Measurements from ENCODE around the gene MAEA.

The MAEA gene

DNA sequence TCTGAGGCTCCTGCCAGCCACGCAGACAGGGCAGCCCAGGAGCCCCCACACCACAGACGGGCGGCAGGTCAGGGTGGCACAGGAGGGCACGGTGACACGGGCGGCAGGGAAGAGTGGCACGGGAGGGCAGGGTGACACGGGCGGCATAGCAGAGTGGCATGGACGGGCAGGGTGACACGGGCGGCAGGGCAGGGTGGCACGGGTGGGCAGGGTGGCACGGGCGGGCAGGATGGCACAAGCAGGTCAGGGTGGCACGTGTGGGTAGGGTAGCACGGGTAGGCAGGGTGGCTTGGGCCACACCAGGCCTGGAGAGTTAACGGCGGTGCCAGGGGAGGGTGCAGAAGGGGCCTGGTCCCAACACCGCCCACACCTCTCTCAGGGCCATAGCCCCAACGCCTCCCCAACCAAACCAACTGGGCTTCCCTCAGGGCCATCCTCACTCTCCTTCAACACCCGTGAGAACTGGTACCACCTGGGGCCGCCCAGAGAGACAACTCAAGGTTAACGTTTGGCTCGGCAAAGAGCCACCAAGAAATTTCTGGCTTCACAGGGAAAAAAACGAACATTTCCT, 44.1 kb upstream of the MAEA start:
- H3K4me3 ChIP-seq (ENCODE audit: insufficient read depth, low read length, poor library complexity, severe bottlenecking), result no peak overlapping the region
- H3K4me2 ChIP-seq (ENCODE audit: low read depth, low read length, poor library complexity, severe bottlenecking), result peak overlapping the region; percentile 19
- H4K20me1 ChIP-seq (ENCODE audit: low read depth, low read length), result peaks cover 6% of the 10 kb centered on the region; the same call in 1 of the 2 replicates
- H3K36me3 ChIP-seq (ENCODE audit: low read length), result no peaks in the 10 kb centered on the region
- H3K9me2 ChIP-seq (replicated peaks; ENCODE audit: insufficient read depth, low read length), result no peaks in the 10 kb centered on the region
- H3K9me3 ChIP-seq (ENCODE audit: insufficient read depth, low read length), result no peaks in the 10 kb centered on the region
- TF ChIP-seq EZH2phosphoT487 (conservative IDR thresholded peaks at IDR 0.05; ENCODE audit: low read length) (no peak), CTCF (IDR thresholded peaks at IDR 0.05; ENCODE audit: insufficient read depth, low read length, poor library complexity, severe bottlenecking) (no peak)
- no peak overlapping the region for H3K27ac ChIP-seq (ENCODE audit: low read depth, low read length)
- no peaks in the 10 kb centered on the region for H3K27me3 ChIP-seq (ENCODE audit: low read length)
- H3K9ac ChIP-seq (ENCODE audit: low read length), result no peak overlapping the region
- H2AFZ ChIP-seq (ENCODE audit: low read depth, low read length, severe bottlenecking), result no peak overlapping the region
- peaks cover 87% of the 10 kb centered on the region for H3K79me2 ChIP-seq (ENCODE audit: insufficient read depth, low read length)
- no peaks in the 10 kb centered on the region for H3F3A ChIP-seq (ENCODE audit: insufficient read depth)

DNA sequence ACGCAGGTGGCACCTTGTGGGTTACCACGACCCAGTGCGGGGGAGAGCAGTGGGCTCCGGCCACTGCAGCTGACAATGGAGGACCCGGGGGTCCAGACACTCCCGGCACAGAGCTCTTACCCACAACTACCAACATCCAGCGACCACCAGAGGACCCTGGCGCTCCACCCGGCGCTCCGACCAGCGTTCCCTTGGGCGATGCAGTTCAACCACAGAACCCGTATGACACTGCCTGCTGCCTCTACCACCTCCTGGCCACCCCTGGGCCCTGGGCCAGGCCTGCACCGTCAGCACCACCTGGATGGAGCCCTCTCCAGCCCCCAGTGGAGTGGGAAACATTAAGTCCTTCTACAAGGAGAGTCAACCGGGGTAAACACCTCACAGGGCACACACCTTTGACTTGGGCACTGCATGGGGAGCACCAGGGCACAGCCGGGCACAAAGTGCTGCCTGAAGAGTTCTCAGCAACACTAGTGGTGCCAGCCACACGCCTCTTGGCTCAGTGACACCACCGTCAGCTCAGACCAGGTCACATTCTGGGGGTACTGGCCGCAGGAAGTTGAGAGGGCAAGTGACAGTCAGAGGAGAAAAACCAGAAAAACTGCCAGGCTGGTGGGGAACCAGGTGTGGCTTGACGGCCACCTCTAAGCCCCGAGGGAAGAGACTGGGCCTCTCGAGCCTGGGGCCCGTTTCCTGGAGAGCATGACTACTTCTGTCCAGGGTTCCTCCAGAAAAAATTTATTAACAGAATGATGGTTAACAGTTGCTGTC, 43.4 kb upstream of the MAEA start:
- Histone ChIP-seq H4K20me1 (ENCODE audit: low read depth, low read length) (peaks cover 6% of the 10 kb centered on the region; the same call in 1 of the 2 replicates), H3K9me3 (ENCODE audit: insufficient read depth, low read length) (no peaks in the 10 kb centered on the region), H3K27me3 (ENCODE audit: low read length) (no peaks in the 10 kb centered on the region), H3K27ac (ENCODE audit: low read depth, low read length) (peak overlapping the region; percentile 89), H3K9ac (ENCODE audit: low read length) (peak overlapping the region; percentile 100), H2AFZ (ENCODE audit: low read depth, low read length, severe bottlenecking) (no peak overlapping the region), H3K4me2 (ENCODE audit: low read depth, low read length, poor library complexity, severe bottlenecking) (peak overlapping the region; percentile 69), H3F3A (ENCODE audit: insufficient read depth) (no peaks in the 10 kb centered on the region), H3K4me3 (ENCODE audit: insufficient read depth, low read length, poor library complexity, severe bottlenecking) (peak overlapping the region; percentile 99), H3K79me2 (ENCODE audit: insufficient read depth, low read length) (peaks cover 80% of the 10 kb centered on the region), H3K9me2 (replicated peaks; ENCODE audit: insufficient read depth, low read length) (no peaks in the 10 kb centered on the region), H3K36me3 (ENCODE audit: low read length) (no peaks in the 10 kb centered on the region)
- TF ChIP-seq CTCF (IDR thresholded peaks at IDR 0.05; ENCODE audit: insufficient read depth, low read length, poor library complexity, severe bottlenecking) (no peak), EZH2phosphoT487 (conservative IDR thresholded peaks at IDR 0.05; ENCODE audit: low read length) (no peak)

DNA sequence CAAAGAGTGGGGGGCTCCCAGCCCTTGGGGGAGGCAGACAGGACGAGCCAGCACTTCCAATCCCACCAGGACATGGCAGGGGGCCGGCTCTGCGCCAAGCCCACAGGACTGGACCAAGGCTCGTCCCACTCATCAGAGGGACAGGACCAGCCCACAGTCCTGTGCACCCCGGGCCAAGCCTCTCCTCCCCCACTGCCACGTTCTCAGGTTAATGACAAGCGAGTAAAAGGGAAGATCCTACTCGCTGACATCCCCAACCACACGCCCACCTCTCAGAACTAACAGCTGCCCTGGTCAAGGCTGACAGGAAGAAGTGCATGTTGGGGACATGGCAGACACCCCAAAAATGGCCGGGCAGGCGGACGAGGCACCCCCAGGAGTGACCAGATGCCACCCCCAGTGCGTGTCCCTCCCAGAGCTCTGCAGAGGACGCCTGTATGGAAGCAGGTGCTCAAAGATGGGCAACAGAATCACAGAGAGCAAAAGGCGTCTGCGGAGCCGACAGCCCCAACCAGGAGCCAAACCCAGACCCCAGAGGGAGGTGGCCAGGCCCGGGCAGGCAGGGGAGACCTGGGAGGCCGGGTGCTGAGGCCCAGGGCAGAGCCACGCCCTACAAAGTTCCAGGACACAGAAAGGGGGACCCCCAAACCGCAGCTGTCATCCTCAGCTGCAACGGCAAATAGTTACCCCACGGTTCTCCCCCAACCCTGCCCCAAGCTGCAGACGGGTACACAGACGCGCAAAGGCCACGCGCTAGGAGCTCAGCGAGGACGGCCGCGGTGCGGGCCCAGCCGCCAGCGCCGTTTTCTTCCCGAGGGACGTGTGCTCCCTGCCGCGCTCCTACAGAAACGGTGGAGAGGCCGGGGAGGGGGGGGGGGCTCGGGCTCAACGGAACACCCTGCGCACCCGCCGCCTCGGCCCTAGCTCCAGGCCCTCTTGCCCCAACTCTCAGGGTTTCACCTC, 42.5 kb upstream of the MAEA start:
- H3F3A ChIP-seq (ENCODE audit: insufficient read depth), result no peaks in the 10 kb centered on the region
- peaks cover 6% of the 10 kb centered on the region; the same call in 1 of the 2 replicates for H4K20me1 ChIP-seq (ENCODE audit: low read depth, low read length)
- H2AFZ ChIP-seq (ENCODE audit: low read depth, low read length, severe bottlenecking), result no peak overlapping the region
- H3K9ac ChIP-seq (ENCODE audit: low read length), result peak overlapping the region; percentile 100
- H3K4me3 ChIP-seq (ENCODE audit: insufficient read depth, low read length, poor library complexity, severe bottlenecking), result peak overlapping the region; percentile 99
- peaks cover 71% of the 10 kb centered on the region for H3K79me2 ChIP-seq (ENCODE audit: insufficient read depth, low read length)
- no peaks in the 10 kb centered on the region for H3K9me3 ChIP-seq (ENCODE audit: insufficient read depth, low read length)
- peak overlapping the region; percentile 69 for H3K4me2 ChIP-seq (ENCODE audit: low read depth, low read length, poor library complexity, severe bottlenecking)
- TF ChIP-seq EZH2phosphoT487 (conservative IDR thresholded peaks at IDR 0.05; ENCODE audit: low read length) (no peak), CTCF (IDR thresholded peaks at IDR 0.05; ENCODE audit: insufficient read depth, low read length, poor library complexity, severe bottlenecking) (no peak)
- no peaks in the 10 kb centered on the region for H3K9me2 ChIP-seq (replicated peaks; ENCODE audit: insufficient read depth, low read length)
- H3K36me3 ChIP-seq (ENCODE audit: low read length), result no peaks in the 10 kb centered on the region
- no peaks in the 10 kb centered on the region for H3K27me3 ChIP-seq (ENCODE audit: low read length)
- H3K27ac ChIP-seq (ENCODE audit: low read depth, low read length), result peak overlapping the region; percentile 89
